ENCODE results near the gene ESYT1. TPM values are rescaled to one million over a fixed set of nuclear protein-coding genes. Genes with fewer than 3 reads are reported as not detected.
A peak's percentile ranks its signal among the peaks of the same experiment; 100 is the strongest.

The ESYT1 gene
- total and polyA plus RNA-seq, 9 of the 15 experiments (the other 6 are each of a cell fraction or from before 2014, with no cell fraction given): 132 to 420 (median 164) TPM

DNA sequence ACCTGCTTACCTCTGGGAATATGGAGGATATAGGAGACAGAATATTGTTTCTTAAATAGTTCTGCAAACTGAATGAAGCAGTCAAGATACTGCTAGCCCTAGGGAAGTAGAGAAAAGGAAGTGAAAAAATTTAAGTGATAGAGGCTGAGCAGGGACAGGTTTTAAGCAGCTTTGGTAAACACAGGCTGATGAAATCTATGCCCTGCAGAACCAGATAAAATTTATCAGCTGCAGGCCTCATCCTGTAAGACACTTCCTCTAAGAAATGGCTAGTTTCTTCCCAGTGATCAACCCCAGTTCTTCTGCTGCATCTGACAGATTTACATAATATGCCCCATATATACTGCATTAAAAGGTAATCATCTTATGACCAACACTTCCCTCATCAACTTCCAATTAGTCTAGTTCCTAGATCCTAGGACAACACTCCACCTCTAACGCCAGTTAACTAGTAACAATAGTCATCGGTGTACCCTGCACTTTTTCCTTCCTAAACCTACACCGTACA is 1.3 kb upstream of the ESYT1 start (continued):
- TF ChIP-seq, protein P1, sequence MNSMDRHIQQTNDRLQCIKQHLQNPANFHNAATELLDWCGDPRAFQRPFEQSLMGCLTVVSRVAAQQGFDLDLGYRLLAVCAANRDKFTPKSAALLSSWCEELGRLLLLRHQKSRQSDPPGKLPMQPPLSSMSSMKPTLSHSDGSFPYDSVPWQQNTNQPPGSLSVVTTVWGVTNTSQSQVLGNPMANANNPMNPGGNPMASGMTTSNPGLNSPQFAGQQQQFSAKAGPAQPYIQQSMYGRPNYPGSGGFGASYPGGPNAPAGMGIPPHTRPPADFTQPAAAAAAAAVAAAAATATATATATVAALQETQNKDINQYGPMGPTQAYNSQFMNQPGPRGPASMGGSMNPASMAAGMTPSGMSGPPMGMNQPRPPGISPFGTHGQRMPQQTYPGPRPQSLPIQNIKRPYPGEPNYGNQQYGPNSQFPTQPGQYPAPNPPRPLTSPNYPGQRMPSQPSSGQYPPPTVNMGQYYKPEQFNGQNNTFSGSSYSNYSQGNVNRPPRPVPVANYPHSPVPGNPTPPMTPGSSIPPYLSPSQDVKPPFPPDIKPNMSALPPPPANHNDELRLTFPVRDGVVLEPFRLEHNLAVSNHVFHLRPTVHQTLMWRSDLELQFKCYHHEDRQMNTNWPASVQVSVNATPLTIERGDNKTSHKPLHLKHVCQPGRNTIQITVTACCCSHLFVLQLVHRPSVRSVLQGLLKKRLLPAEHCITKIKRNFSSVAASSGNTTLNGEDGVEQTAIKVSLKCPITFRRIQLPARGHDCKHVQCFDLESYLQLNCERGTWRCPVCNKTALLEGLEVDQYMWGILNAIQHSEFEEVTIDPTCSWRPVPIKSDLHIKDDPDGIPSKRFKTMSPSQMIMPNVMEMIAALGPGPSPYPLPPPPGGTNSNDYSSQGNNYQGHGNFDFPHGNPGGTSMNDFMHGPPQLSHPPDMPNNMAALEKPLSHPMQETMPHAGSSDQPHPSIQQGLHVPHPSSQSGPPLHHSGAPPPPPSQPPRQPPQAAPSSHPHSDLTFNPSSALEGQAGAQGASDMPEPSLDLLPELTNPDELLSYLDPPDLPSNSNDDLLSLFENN (IDR thresholded peaks at IDR 0.05; ENCODE audit: low read depth in 2 of 2, low read length in 2 of 2): peak in 1 of 2 experiments; percentile 82; a peak in 1 of 4 replicates
- TF ChIP-seq ZFP30 (CRISPR knock-in tag; IDR thresholded peaks at IDR 0.05; ENCODE audit: borderline replicate concordance): no peak
- TF ChIP-seq, protein P2, sequence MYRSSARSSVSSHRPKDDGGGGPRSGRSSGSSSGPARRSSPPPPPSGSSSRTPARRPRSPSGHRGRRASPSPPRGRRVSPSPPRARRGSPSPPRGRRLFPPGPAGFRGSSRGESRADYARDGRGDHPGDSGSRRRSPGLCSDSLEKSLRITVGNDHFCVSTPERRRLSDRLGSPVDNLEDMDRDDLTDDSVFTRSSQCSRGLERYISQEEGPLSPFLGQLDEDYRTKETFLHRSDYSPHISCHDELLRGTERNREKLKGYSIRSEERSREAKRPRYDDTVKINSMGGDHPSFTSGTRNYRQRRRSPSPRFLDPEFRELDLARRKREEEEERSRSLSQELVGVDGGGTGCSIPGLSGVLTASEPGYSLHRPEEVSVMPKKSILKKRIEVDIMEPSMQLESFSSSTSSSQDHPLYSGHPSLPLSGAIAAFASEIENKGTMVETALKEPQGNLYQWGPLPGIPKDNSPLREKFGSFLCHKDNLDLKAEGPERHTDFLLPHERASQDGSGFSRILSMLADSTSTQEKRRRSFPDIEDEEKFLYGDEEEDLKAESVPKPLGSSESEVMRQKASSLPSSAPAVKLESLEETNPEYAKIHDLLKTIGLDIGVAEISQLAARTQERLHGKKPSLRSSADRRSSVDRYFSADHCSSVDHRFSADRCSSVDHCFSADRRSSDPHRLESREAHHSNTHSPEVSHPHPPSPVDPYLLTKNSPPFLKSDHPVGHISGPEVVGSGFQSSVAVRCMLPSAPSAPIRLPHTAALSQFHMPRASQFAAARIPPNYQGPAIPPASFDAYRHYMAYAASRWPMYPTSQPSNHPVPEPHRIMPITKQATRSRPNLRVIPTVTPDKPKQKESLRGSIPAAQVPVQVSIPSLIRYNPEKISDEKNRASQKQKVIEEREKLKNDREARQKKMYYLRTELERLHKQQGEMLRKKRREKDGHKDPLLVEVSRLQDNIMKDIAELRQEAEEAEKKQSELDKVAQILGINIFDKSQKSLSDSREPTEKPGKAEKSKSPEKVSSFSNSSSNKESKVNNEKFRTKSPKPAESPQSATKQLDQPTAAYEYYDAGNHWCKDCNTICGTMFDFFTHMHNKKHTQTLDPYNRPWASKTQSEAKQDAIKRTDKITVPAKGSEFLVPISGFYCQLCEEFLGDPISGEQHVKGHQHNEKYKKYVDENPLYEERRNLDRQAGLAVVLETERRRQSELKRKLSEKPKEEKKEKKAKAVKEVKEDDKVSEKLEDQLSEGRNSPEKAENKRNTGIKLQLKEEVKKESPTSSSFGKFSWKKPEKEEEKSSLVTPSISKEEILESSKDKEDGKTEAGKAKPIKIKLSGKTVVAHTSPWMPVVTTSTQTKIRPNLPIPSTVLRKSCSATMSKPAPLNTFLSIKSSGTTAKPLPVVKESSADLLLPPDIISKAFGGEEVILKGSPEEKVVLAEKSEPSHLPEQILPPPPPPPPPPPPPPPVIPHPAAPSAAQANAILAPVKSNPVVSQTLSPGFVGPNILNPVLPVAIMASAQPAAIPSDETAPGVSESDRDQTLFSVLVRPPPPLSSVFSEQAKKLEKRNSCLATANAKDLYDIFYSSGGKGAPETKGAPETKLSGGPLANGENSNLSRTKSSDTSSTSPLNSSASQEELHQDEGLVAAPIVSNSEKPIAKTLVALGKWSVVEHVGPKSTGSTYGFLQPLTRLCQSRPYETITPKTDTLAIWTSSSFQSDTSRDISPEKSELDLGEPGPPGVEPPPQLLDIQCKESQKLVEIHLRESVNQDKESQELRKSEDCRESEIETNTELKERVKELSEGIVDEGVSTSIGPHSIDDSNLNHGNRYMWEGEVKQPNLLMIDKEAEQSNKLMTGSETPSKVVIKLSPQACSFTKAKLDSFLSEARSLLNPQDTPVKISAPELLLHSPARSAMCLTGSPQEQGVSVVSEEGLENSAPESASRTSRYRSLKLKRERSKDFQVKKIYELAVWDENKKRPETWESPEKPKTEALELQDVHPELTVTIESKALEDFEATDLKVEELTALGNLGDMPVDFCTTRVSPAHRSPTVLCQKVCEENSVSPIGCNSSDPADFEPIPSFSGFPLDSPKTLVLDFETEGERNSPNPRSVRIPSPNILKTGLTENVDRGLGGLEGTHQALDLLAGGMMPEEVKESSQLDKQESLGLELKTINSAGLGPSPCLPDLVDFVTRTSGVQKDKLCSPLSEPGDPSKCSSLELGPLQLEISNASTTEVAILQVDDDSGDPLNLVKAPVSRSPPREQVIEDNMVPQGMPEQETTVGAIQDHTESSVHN (IDR thresholded peaks at IDR 0.05; ENCODE audit: borderline replicate concordance in 1 of 2, low read depth in 1 of 2): 0 out of 4 replicates have a peak, but pooled peaks of 1 of the 2 experiments have one; percentile 59
- TF ChIP-seq HEY1 (CRISPR knock-in tag; IDR thresholded peaks at IDR 0.05; ENCODE audit: borderline replicate concordance): no peak
- TF ChIP-seq, protein P3, sequence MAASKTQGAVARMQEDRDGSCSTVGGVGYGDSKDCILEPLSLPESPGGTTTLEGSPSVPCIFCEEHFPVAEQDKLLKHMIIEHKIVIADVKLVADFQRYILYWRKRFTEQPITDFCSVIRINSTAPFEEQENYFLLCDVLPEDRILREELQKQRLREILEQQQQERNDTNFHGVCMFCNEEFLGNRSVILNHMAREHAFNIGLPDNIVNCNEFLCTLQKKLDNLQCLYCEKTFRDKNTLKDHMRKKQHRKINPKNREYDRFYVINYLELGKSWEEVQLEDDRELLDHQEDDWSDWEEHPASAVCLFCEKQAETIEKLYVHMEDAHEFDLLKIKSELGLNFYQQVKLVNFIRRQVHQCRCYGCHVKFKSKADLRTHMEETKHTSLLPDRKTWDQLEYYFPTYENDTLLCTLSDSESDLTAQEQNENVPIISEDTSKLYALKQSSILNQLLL (CRISPR knock-in tag; IDR thresholded peaks at IDR 0.05; ENCODE audit: borderline replicate concordance): no peak
- TF ChIP-seq PHB2 (IDR thresholded peaks at IDR 0.05; ENCODE audit: low read depth): peak; percentile 9; the same call in 1 of the 2 replicates
- no peak for TF ChIP-seq ZFP1 (CRISPR knock-in tag; IDR thresholded peaks at IDR 0.05)
- TF ChIP-seq XRCC5 (IDR thresholded peaks at IDR 0.05; ENCODE audit: low read depth, low read length): no peak
- TF ChIP-seq PHF21A (IDR thresholded peaks at IDR 0.05; ENCODE audit: borderline replicate concordance, low read depth): no peak
- peak; percentile 85; the same call in 1 of the 2 replicates for TF ChIP-seq GATAD2B (IDR thresholded peaks at IDR 0.05; ENCODE audit: borderline replicate concordance)
- no peak for TF ChIP-seq HNRNPL (IDR thresholded peaks at IDR 0.05; ENCODE audit: low read depth, low read length)
- TF ChIP-seq RHOXF2B (CRISPR knock-in tag; conservative IDR thresholded peaks at IDR 0.05): no peak
- TF ChIP-seq, protein P4, sequence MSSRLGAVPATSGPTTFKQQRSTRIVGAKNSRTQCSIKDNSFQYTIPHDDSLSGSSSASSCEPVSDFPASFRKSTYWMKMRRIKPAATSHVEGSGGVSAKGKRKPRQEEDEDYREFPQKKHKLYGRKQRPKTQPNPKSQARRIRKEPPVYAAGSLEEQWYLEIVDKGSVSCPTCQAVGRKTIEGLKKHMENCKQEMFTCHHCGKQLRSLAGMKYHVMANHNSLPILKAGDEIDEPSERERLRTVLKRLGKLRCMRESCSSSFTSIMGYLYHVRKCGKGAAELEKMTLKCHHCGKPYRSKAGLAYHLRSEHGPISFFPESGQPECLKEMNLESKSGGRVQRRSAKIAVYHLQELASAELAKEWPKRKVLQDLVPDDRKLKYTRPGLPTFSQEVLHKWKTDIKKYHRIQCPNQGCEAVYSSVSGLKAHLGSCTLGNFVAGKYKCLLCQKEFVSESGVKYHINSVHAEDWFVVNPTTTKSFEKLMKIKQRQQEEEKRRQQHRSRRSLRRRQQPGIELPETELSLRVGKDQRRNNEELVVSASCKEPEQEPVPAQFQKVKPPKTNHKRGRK (tag; IDR thresholded peaks at IDR 0.05): no peak

All from K562 (cell line).